HepG2 (cell line): Measurements from ENCODE around the gene SGCE. TPM values are rescaled to one million over a fixed set of nuclear protein-coding genes. Genes with fewer than 3 reads are reported as not detected.

Source experiments
- ATAC-seq: fragments of 200-7000 bp; cut with Tn5 transposase; 3 replicates; pipeline ENCODE4 v1.9.1; 2020; ENCODE audit warnings: mild to moderate bottlenecking, moderate library complexity
- BruUV-seq: library from RNA; stranded (reverse); fragments of 400-500 nt; replicated peaks from 2 replicates; lab custom pipeline; 2021; lab: Mats Ljungman, UMichigan
- CTCF ChIA-PET: fragments of 300-600 bp; formaldehyde crosslinking; extraction: SDS; loops from one replicate; lab custom pipeline; 2021; ENCODE audit warnings: low total read pairs, inconsistent platforms, low intra/inter-chr PET ratio; lab: Yijun Ruan, JAX
- POLR2A ChIA-PET: fragments of 350-600 bp; sonication (Branson Sonifier 250); formaldehyde crosslinking; loops from one replicate; lab custom pipeline; 2020; ENCODE audit warnings: antibody characterized with exemption, inconsistent platforms; lab: Yijun Ruan, JAX
- DNase-seq: peaks from one replicate; pipeline ENCODE4 v3.0.0-alpha.2; 2015; ENCODE audit warnings: low spot score
- FAIRE-seq: peaks from 3 replicates; lab custom pipeline; 2011; peaks lifted over from hg19 to GRCh38; lab: Jason Lieb, UNC
- H2AFZ ChIP-seq: one replicate; pipeline ENCODE4 v1.6.1; 2011; ENCODE audit warnings: low read length, inconsistent platforms
- H3K27ac ChIP-seq: fragments of 300-600 bp; 3 replicates; pipeline ENCODE4 v1.8.0; 2011; ENCODE audit warnings: mixed run types, mild to moderate bottlenecking, mixed read lengths, low read length, inconsistent platforms; ENCODE audit not compliant: insufficient read depth; ENCODE audit errors: extremely low read length
- H3K27me3 ChIP-seq, 2 experiments: fragments of 200-600 bp in 1 of 2; 2 replicates in 1 of 2; 3 replicates in 1 of 2; pipeline versions ENCODE4 v1.6.0 to v1.8.0; 2011; ENCODE audit warnings: low read length in 2 of 2, mild to moderate bottlenecking in 2 of 2, moderate library complexity in 2 of 2, inconsistent platforms in 1 of 2; ENCODE audit not compliant: insufficient read depth in 2 of 2, control insufficient read depth in 1 of 2
- H3K36me3 ChIP-seq, 2 experiments: fragments of 200-600 bp in 1 of 2; replicated peaks in 1 of 2; 2 replicates in 1 of 2; 3 replicates in 1 of 2; pipeline versions ENCODE4 v1.5.1 to v1.8.0; 2011; ENCODE audit warnings: low read length in 2 of 2, inconsistent platforms in 1 of 2; ENCODE audit not compliant: insufficient read depth in 2 of 2, control insufficient read depth in 1 of 2
- H3K4me1 ChIP-seq: 2 replicates; pipeline ENCODE4 v1.5.1; 2012; ENCODE audit warnings: low read length, inconsistent platforms; ENCODE audit not compliant: insufficient read depth
- H3K4me2 ChIP-seq: 2 replicates; pipeline ENCODE4 v1.6.0; 2011; ENCODE audit warnings: low read depth, low read length, inconsistent platforms
- H3K4me3 ChIP-seq, 3 experiments: fragments of 200-600 bp in 1 of 3; sonication (generic), shearing (Covaris generic) in 1 of 3; replicated peaks in 1 of 3; 2 replicates each; pipeline ENCODE4 v1.5.1; 2011 to 2016; ENCODE audit warnings: low read length in 3 of 3, inconsistent platforms in 2 of 3, low read depth in 2 of 3, mild to moderate bottlenecking in 2 of 3, control low read depth in 1 of 3, mixed read lengths in 1 of 3; ENCODE audit not compliant: insufficient read depth in 1 of 3
- H3K79me2 ChIP-seq: one replicate; pipeline ENCODE4 v1.6.1; 2011; ENCODE audit warnings: low read length, inconsistent platforms; ENCODE audit not compliant: insufficient read depth
- H3K9ac ChIP-seq: 2 replicates; pipeline ENCODE4 v1.6.0; 2011; ENCODE audit warnings: mild to moderate bottlenecking, low read depth, low read length, inconsistent platforms; ENCODE audit not compliant: insufficient read depth
- H3K9me3 ChIP-seq: 2 replicates; pipeline ENCODE4 v1.5.1; 2012; ENCODE audit warnings: mild to moderate bottlenecking, low read length
- H4K20me1 ChIP-seq: 2 replicates; pipeline ENCODE4 v1.6.0; 2011; ENCODE audit warnings: inconsistent platforms, mild to moderate bottlenecking, low read length, moderate library complexity; ENCODE audit not compliant: insufficient read depth
- ATF1 ChIP-seq: IDR thresholded peaks from 2 replicates; pipeline ENCODE4 v1.6.1; 2016; ENCODE audit warnings: mild to moderate bottlenecking, control low read depth
- CENPT ChIP-seq: sonication (generic); formaldehyde crosslinking; IDR thresholded peaks from 2 replicates; pipeline ENCODE4 v1.8.0; 2022; ENCODE audit warnings: low read depth, mild to moderate bottlenecking, moderate library complexity, missing genetic modification reagents
- EED ChIP-seq: sonication (generic); formaldehyde crosslinking; IDR thresholded peaks from 2 replicates; pipeline ENCODE4 v1.5.0; 2020; ENCODE audit warnings: mild to moderate bottlenecking, missing genetic modification reagents
- FOSL2 ChIP-seq: sonication (generic); formaldehyde crosslinking; IDR thresholded peaks from 2 replicates; pipeline ENCODE4 v1.4.0; 2020; ENCODE audit warnings: missing genetic modification reagents
- FOXK2 ChIP-seq: fragments of 450-650 bp; IDR thresholded peaks from 2 replicates; pipeline ENCODE4 v1.6.1; 2016
- HMGA1 ChIP-seq: sonication (generic); formaldehyde crosslinking; conservative IDR thresholded peaks from 2 replicates; pipeline ENCODE4 v1.4.0; 2020; ENCODE audit warnings: missing genetic modification reagents
- KLF9 ChIP-seq: IDR thresholded peaks from 2 replicates; pipeline ENCODE4 v1.6.1; 2016; ENCODE audit warnings: low read depth
- MYC ChIP-seq: sonication (generic); formaldehyde crosslinking; IDR thresholded peaks from 2 replicates; pipeline ENCODE4 v1.9.0; 2021; ENCODE audit warnings: missing genetic modification reagents, borderline replicate concordance
- NCOA2 ChIP-seq: sonication (generic); formaldehyde crosslinking; IDR thresholded peaks from 2 replicates; pipeline ENCODE4 v1.8.0; 2022; ENCODE audit warnings: inconsistent platforms
- NFATC3 ChIP-seq: sonication (generic); formaldehyde crosslinking; IDR thresholded peaks from 2 replicates; pipeline ENCODE4 v1.5.1; 2020; ENCODE audit warnings: mild to moderate bottlenecking, missing genetic modification reagents
- ONECUT2 ChIP-seq: sonication (generic); formaldehyde crosslinking; IDR thresholded peaks from 2 replicates; pipeline ENCODE4 v1.4.0; 2020; ENCODE audit warnings: missing genetic modification reagents
- PAF1 ChIP-seq: IDR thresholded peaks from 2 replicates; pipeline ENCODE4 v1.6.1; 2016; ENCODE audit warnings: missing genetic modification reagents, missing compliant biosample characterization
- SAFB2 ChIP-seq: sonication (generic); formaldehyde crosslinking; IDR thresholded peaks from 2 replicates; pipeline ENCODE4 v1.5.1; 2020; ENCODE audit warnings: missing genetic modification reagents, low read depth, mild to moderate bottlenecking, borderline replicate concordance
- SRSF4 ChIP-seq: fragments of 200-400 bp; formaldehyde crosslinking; IDR thresholded peaks from one replicate; pipeline ENCODE4 v1.6.1; 2018; ENCODE audit warnings: mild to moderate bottlenecking, low read depth, low read length, moderate library complexity; ENCODE audit not compliant: poor library complexity, severe bottlenecking
- ZNF225 ChIP-seq: sonication (generic); formaldehyde crosslinking; IDR thresholded peaks from 2 replicates; pipeline ENCODE4 v1.4.0; 2020; ENCODE audit warnings: mild to moderate bottlenecking, missing genetic modification reagents
- ZNF264 ChIP-seq: sonication (generic); formaldehyde crosslinking; IDR thresholded peaks from 2 replicates; pipeline ENCODE4 v1.4.0; 2020; ENCODE audit warnings: missing genetic modification reagents
- ZNF775 ChIP-seq: sonication (generic); formaldehyde crosslinking; IDR thresholded peaks from 2 replicates; pipeline ENCODE4 v1.4.0; 2020; ENCODE audit warnings: missing genetic modification reagents, mild to moderate bottlenecking, moderate library complexity, borderline replicate concordance
- WGBS: methylation state at CpG from one replicate; pipeline ENCODE4 v1.1.6; 2017; ENCODE audit warnings: low lambda C conversion rate; 5-methylcytosine and 5-hydroxymethylcytosine counted together
- in situ Hi-C: cut with HindIII; loops from 2 replicates; pipeline ENCODE4 v1.10.0; 2017; ENCODE audit warnings: low pct_unique_long_range_greater_than_20kb; ENCODE audit not compliant: extremely low pct_ligation_motif_present
- intact Hi-C: fragments of 100-400 bp; cut with micrococcal nuclease; formaldehyde crosslinking; loops from one replicate; pipeline ENCODE4 v1.10.0; 2022; ENCODE audit not compliant: unreplicated experiment
- polyA plus RNA-seq, 8 experiments: library from polyadenylated mRNA; depleted of rRNA in 3 of 8; stranded (reverse) in 7 of 8; unstranded in 1 of 8; fragments of >200 nt; fragmentation: Illumina TruSeq in 4 of 8; extraction: Trizol in 4 of 8; gene quantifications; 2 replicates each; pipeline versions ENCODE4 v1.2.1 to v1.2.3, GENCODE V29; 2011 to 2016; ENCODE audit warnings: low read depth in 4 of 8, missing spikeins in 1 of 8, mixed read lengths in 1 of 8; ENCODE audit not compliant: insufficient read depth in 1 of 8
- total RNA-seq, 5 experiments: library from RNA; depleted of rRNA; stranded (reverse); fragments of >200 nt; fragmentation: Illumina TruSeq; extraction: Trizol; gene quantifications; 2 replicates each; pipeline ENCODE4 v1.2.3, GENCODE V29; 2016; ENCODE audit warnings: low read depth in 1 of 5
- TF ChIP-seq, protein P1 (sequence below): sonication (generic); formaldehyde crosslinking; IDR thresholded peaks from 2 replicates; pipeline ENCODE4 v1.4.0; 2020; ENCODE audit warnings: missing genetic modification reagents
- TF ChIP-seq, protein P2 (sequence below): sonication (generic); formaldehyde crosslinking; IDR thresholded peaks from 2 replicates; pipeline ENCODE4 v1.5.0; 2020; ENCODE audit warnings: missing genetic modification reagents
- TF ChIP-seq, protein P3 (sequence below): sonication (generic); formaldehyde crosslinking; IDR thresholded peaks from 2 replicates; pipeline ENCODE4 v1.5.0; 2020; ENCODE audit warnings: missing genetic modification reagents
- TF ChIP-seq, protein P4 (sequence below): sonication (generic); formaldehyde crosslinking; IDR thresholded peaks from 2 replicates; pipeline ENCODE4 v1.5.0; 2020; ENCODE audit warnings: missing genetic modification reagents

The SGCE gene
- total and polyA plus RNA-seq, 2 of the 13 experiments (the other 11 are each of a cell fraction or from before 2014, with no cell fraction given) = 52.3 to 71.1 TPM

DNA sequence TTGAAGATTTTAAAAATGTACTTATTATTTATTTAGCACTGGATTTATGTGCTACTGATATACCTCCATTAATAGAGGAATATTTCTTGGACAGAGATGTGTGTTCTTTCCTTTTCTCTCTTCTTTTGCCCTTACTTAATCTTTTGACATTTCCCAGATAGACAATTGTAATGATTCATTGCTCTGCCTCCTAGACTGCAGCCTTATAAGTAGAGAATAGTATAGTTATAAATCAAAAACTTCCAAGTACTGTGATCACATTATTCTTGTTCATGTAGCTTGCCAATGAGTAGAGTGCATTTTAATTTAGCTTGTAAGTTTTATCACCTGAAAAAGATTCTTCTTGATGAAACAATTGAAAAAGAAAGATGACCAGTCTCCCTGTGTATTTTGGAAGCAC, 98.7 kb downstream of the SGCE start (continued):
- TF ChIP-seq FOSL2 (CRISPR knock-in tag) (no peak), EED (CRISPR knock-in tag) (no peak)

DNA sequence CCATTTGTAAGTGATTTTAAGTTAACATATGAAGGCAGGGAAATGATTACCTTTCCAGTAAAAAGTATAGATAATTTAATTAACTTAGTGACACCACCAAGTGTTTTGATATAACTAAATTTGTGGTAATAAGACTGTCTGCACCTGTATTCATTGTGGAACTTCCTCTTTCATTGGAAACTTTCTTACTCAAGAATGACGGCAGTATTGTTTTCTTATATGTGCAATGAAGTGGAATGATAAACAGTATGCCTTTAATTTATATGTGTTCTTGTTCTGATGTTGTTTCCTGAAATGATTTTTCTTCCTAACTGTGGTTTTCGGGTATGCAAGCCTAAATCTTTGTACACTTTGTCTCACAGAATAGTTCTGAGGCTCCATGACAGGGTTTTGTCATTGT, 99.9 kb downstream of the SGCE start:
- peaks cover 18% of the 10 kb centered on the region for H3K4me1 ChIP-seq
- ChIA-PET POLR2A (no interaction called here), CTCF (no interaction called here)
- no peak for FAIRE-seq
- no peak for DNase-seq
- no peak overlapping the region for H3K4me2 ChIP-seq
- peaks cover 3% of the 10 kb centered on the region in 2 experiments; a peak in 2 of 5 replicates for H3K36me3 ChIP-seq
- no peaks in the 10 kb centered on the region for H3K27me3 ChIP-seq
- TF ChIP-seq, protein P1, sequence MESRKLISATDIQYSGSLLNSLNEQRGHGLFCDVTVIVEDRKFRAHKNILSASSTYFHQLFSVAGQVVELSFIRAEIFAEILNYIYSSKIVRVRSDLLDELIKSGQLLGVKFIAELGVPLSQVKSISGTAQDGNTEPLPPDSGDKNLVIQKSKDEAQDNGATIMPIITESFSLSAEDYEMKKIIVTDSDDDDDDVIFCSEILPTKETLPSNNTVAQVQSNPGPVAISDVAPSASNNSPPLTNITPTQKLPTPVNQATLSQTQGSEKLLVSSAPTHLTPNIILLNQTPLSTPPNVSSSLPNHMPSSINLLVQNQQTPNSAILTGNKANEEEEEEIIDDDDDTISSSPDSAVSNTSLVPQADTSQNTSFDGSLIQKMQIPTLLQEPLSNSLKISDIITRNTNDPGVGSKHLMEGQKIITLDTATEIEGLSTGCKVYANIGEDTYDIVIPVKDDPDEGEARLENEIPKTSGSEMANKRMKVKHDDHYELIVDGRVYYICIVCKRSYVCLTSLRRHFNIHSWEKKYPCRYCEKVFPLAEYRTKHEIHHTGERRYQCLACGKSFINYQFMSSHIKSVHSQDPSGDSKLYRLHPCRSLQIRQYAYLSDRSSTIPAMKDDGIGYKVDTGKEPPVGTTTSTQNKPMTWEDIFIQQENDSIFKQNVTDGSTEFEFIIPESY (CRISPR knock-in tag) = no peak
- TF ChIP-seq ATF1 (CRISPR knock-in tag) (no peak), HMGA1 (CRISPR knock-in tag) (no peak), FOXK2 (no peak), KLF9 (CRISPR knock-in tag) (no peak), CENPT (CRISPR knock-in tag) (no peak), NFATC3 (CRISPR knock-in tag) (no peak), SAFB2 (CRISPR knock-in tag) (no peak), ZNF225 (CRISPR knock-in tag) (no peak), PAF1 (CRISPR knock-in tag) (no peak), SRSF4 (no peak), ZNF775 (CRISPR knock-in tag) (no peak), FOSL2 (CRISPR knock-in tag) (no peak), NCOA2 (CRISPR knock-in tag) (no peak), MYC (CRISPR knock-in tag) (no peak), ONECUT2 (CRISPR knock-in tag) (no peak), ZNF264 (CRISPR knock-in tag) (no peak)
- TF ChIP-seq, protein P2, sequence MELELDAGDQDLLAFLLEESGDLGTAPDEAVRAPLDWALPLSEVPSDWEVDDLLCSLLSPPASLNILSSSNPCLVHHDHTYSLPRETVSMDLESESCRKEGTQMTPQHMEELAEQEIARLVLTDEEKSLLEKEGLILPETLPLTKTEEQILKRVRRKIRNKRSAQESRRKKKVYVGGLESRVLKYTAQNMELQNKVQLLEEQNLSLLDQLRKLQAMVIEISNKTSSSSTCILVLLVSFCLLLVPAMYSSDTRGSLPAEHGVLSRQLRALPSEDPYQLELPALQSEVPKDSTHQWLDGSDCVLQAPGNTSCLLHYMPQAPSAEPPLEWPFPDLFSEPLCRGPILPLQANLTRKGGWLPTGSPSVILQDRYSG (CRISPR knock-in tag) = no peak
- TF ChIP-seq, protein P3, sequence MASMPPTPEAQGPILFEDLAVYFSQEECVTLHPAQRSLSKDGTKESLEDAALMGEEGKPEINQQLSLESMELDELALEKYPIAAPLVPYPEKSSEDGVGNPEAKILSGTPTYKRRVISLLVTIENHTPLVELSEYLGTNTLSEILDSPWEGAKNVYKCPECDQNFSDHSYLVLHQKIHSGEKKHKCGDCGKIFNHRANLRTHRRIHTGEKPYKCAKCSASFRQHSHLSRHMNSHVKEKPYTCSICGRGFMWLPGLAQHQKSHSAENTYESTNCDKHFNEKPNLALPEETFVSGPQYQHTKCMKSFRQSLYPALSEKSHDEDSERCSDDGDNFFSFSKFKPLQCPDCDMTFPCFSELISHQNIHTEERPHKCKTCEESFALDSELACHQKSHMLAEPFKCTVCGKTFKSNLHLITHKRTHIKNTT = no peak
- TF ChIP-seq, protein P4, sequence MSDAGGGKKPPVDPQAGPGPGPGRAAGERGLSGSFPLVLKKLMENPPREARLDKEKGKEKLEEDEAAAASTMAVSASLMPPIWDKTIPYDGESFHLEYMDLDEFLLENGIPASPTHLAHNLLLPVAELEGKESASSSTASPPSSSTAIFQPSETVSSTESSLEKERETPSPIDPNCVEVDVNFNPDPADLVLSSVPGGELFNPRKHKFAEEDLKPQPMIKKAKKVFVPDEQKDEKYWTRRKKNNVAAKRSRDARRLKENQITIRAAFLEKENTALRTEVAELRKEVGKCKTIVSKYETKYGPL (CRISPR knock-in tag) = no peak
- no peaks in the 10 kb centered on the region for H3K79me2 ChIP-seq
- WGBS = 93% methylated on average over 2 of the region's 2 CpGs
- no peak overlapping the region for H3K9ac ChIP-seq
- in situ Hi-C loops (no loop called here), intact Hi-C loops (no loop called here)
- no peak for ATAC-seq
- no peak overlapping the region for H2AFZ ChIP-seq
- no peaks in the 10 kb centered on the region for H4K20me1 ChIP-seq
- H3K27ac ChIP-seq = no peak overlapping the region
- no peaks in the 10 kb centered on the region for H3K9me3 ChIP-seq
- H3K4me3 ChIP-seq = no peak overlapping the region
- no TSS peak for BruUV-seq
